ENCODE measurements around the gene GUCY1A2. TPM values are rescaled to one million over a fixed set of nuclear protein-coding genes. Genes with fewer than 3 reads are reported as not detected.
A peak's percentile ranks its signal among the peaks of the same experiment; 100 is the strongest.

GUCY1A2 gene
- total RNA-seq, 1 donor from 2014 or later, result 0.78 TPM

- Mint-ChIP-seq H3K4me3 (ENCODE audit: unreplicated experiment) (no peak overlapping the region), H3K27me3 (ENCODE audit: unreplicated experiment) (no peaks in the 10 kb centered on the region), H3K4me1 (ENCODE audit: unreplicated experiment) (peaks cover 16% of the 10 kb centered on the region), H3K36me3 (ENCODE audit: unreplicated experiment) (no peaks in the 10 kb centered on the region), H3K27ac (ENCODE audit: unreplicated experiment) (peak overlapping the region; percentile 92), H3K9me3 (ENCODE audit: unreplicated experiment) (no peaks in the 10 kb centered on the region)
- no peak for DNase-seq (ENCODE audit: extremely low spot score, unreplicated experiment)
- TF ChIP-seq, protein P1, sequence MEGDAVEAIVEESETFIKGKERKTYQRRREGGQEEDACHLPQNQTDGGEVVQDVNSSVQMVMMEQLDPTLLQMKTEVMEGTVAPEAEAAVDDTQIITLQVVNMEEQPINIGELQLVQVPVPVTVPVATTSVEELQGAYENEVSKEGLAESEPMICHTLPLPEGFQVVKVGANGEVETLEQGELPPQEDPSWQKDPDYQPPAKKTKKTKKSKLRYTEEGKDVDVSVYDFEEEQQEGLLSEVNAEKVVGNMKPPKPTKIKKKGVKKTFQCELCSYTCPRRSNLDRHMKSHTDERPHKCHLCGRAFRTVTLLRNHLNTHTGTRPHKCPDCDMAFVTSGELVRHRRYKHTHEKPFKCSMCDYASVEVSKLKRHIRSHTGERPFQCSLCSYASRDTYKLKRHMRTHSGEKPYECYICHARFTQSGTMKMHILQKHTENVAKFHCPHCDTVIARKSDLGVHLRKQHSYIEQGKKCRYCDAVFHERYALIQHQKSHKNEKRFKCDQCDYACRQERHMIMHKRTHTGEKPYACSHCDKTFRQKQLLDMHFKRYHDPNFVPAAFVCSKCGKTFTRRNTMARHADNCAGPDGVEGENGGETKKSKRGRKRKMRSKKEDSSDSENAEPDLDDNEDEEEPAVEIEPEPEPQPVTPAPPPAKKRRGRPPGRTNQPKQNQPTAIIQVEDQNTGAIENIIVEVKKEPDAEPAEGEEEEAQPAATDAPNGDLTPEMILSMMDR (IDR thresholded peaks at IDR 0.05), result no peak
These were observed 19.1 kb downstream of the GUCY1A2 start for GRCh38 chr11:106999196-106999595.

GRCh38 chr11:106998916-106999188, 19.4 kb downstream of the GUCY1A2 start:
- TF ChIP-seq, protein P1 (IDR thresholded peaks at IDR 0.05), result no peak
- Mint-ChIP-seq H3K27me3 (ENCODE audit: unreplicated experiment) (no peaks in the 10 kb centered on the region), H3K27ac (ENCODE audit: unreplicated experiment) (peak overlapping the region; percentile 92), H3K4me1 (ENCODE audit: unreplicated experiment) (peaks cover 16% of the 10 kb centered on the region), H3K4me3 (ENCODE audit: unreplicated experiment) (no peak overlapping the region), H3K9me3 (ENCODE audit: unreplicated experiment) (no peaks in the 10 kb centered on the region), H3K36me3 (ENCODE audit: unreplicated experiment) (no peaks in the 10 kb centered on the region)
- no peak for DNase-seq (ENCODE audit: extremely low spot score, unreplicated experiment)

GRCh38 chr11:106998116-106998915, 20.0 kb downstream of the GUCY1A2 start:
- H3K9me3 Mint-ChIP-seq (ENCODE audit: unreplicated experiment), result no peaks in the 10 kb centered on the region
- peak overlapping the region; percentile 92 for H3K27ac Mint-ChIP-seq (ENCODE audit: unreplicated experiment)
- TF ChIP-seq, protein P1 (IDR thresholded peaks at IDR 0.05), result no peak
- peaks cover 16% of the 10 kb centered on the region for H3K4me1 Mint-ChIP-seq (ENCODE audit: unreplicated experiment)
- H3K27me3 Mint-ChIP-seq (ENCODE audit: unreplicated experiment), result no peaks in the 10 kb centered on the region
- DNase-seq (ENCODE audit: extremely low spot score, unreplicated experiment), result no peak
- no peak overlapping the region for H3K4me3 Mint-ChIP-seq (ENCODE audit: unreplicated experiment)
- no peaks in the 10 kb centered on the region for H3K36me3 Mint-ChIP-seq (ENCODE audit: unreplicated experiment)

DNA sequence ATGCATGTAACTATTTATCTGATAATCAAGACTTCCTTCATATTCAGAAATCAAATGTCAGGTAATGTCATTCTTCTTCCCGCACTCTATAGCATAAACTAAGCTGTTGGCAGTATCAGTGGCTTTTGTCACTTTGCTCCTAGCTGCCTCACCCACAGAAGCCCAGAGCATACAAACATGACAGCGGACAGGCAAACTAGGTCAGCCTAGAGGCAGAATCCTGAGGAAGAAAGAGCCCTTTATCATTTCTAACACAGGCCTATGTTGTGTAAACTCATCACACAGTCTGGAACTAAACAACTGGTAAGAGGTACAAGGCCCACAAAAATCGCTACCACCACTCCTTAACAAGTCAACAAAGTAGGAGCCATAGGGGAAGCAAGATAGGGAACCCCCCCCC, 21.0 kb downstream of the GUCY1A2 start:
- TF ChIP-seq, protein P1 (IDR thresholded peaks at IDR 0.05), result no peak
- Mint-ChIP-seq H3K36me3 (ENCODE audit: unreplicated experiment) (no peaks in the 10 kb centered on the region), H3K27ac (ENCODE audit: unreplicated experiment) (no peak overlapping the region), H3K4me3 (ENCODE audit: unreplicated experiment) (no peak overlapping the region), H3K9me3 (ENCODE audit: unreplicated experiment) (no peaks in the 10 kb centered on the region), H3K4me1 (ENCODE audit: unreplicated experiment) (peaks cover 16% of the 10 kb centered on the region), H3K27me3 (ENCODE audit: unreplicated experiment) (no peaks in the 10 kb centered on the region)
- DNase-seq (ENCODE audit: extremely low spot score, unreplicated experiment), result no peak

GRCh38 chr11:106996691-106997090, 21.6 kb downstream of the GUCY1A2 start:
- DNase-seq (ENCODE audit: extremely low spot score, unreplicated experiment), result no peak
- Mint-ChIP-seq H3K36me3 (ENCODE audit: unreplicated experiment) (no peaks in the 10 kb centered on the region), H3K27me3 (ENCODE audit: unreplicated experiment) (no peaks in the 10 kb centered on the region), H3K4me1 (ENCODE audit: unreplicated experiment) (peaks cover 16% of the 10 kb centered on the region), H3K9me3 (ENCODE audit: unreplicated experiment) (no peaks in the 10 kb centered on the region), H3K27ac (ENCODE audit: unreplicated experiment) (no peak overlapping the region), H3K4me3 (ENCODE audit: unreplicated experiment) (no peak overlapping the region)
- TF ChIP-seq, protein P1 (IDR thresholded peaks at IDR 0.05), result no peak

Measured in osteocyte (in vitro differentiated cells).